OCI-LY1 (cell line): ENCODE results near the gene RFC2.

Source experiments
- H2AFZ ChIP-seq: fragments of 200-600 bp; sonication (generic), shearing (Covaris generic); 2 replicates; pipeline ENCODE4 v1.6.0; 2014; ENCODE audit warnings: antibody characterized with exemption, mild to moderate bottlenecking, low read length
- H3F3A ChIP-seq: fragments of 200-600 bp; sonication (generic), shearing (Covaris generic); 2 replicates; pipeline ENCODE4 v1.6.0; 2014; ENCODE audit warnings: mild to moderate bottlenecking, antibody characterized with exemption, low read length, moderate library complexity; ENCODE audit not compliant: insufficient read depth
- H3K27ac ChIP-seq: fragments of 200-600 bp; sonication (generic); 2 replicates; pipeline ENCODE4 v1.5.1; 2014; ENCODE audit warnings: low read length, mixed run types, mild to moderate bottlenecking, low read depth; ENCODE audit not compliant: poor library complexity, severe bottlenecking
- H3K27me3 ChIP-seq: fragments of 200-600 bp; sonication (generic); 2 replicates; pipeline ENCODE4 v1.6.0; 2014; ENCODE audit warnings: antibody characterized with exemption, mild to moderate bottlenecking, low read length, moderate library complexity; ENCODE audit not compliant: insufficient read depth
- H3K36me3 ChIP-seq: fragments of 200-600 bp; sonication (generic); 2 replicates; pipeline ENCODE4 v1.6.1; 2014; ENCODE audit warnings: mild to moderate bottlenecking, antibody characterized with exemption, low read length, moderate library complexity, mixed read lengths; ENCODE audit not compliant: insufficient read depth
- H3K4me1 ChIP-seq: fragments of 200-600 bp; sonication (generic); 2 replicates; pipeline ENCODE4 v1.5.1; 2014; ENCODE audit warnings: mild to moderate bottlenecking, low read length, moderate library complexity; ENCODE audit not compliant: insufficient read depth, severe bottlenecking
- H3K4me2 ChIP-seq: fragments of 200-600 bp; sonication (generic), shearing (Covaris generic); 2 replicates; pipeline ENCODE4 v1.6.1; 2014; ENCODE audit warnings: low read length
- H3K4me3 ChIP-seq: fragments of 200-600 bp; sonication (generic); 2 replicates; pipeline ENCODE4 v1.5.1; 2014; ENCODE audit warnings: low read length, low read depth, mild to moderate bottlenecking, mixed read lengths; ENCODE audit not compliant: poor library complexity, severe bottlenecking
- H3K79me2 ChIP-seq: fragments of 200-600 bp; shearing (Covaris generic); 2 replicates; pipeline ENCODE4 v1.6.1; 2016; ENCODE audit warnings: mixed run types, low read length, mixed read lengths; ENCODE audit not compliant: insufficient read depth
- H3K9ac ChIP-seq: fragments of 200-600 bp; sonication (generic), shearing (Covaris generic); 2 replicates; pipeline ENCODE4 v1.6.1; 2014; ENCODE audit warnings: mild to moderate bottlenecking, low read length, mixed read lengths
- H3K9me2 ChIP-seq: fragments of 200-600 bp; sonication (generic), shearing (Covaris generic); 2 replicates; pipeline ENCODE4 v1.6.1; 2014; ENCODE audit warnings: low read depth, mild to moderate bottlenecking, low read length, mixed read lengths
- H3K9me3 ChIP-seq: fragments of 200-600 bp; shearing (Covaris generic); 2 replicates; pipeline ENCODE4 v1.6.1; 2014; ENCODE audit warnings: low read length, mixed read lengths
- H4K20me1 ChIP-seq: fragments of 200-600 bp; sonication (generic), shearing (Covaris generic); 2 replicates; pipeline ENCODE4 v1.6.0; 2016; ENCODE audit warnings: mild to moderate bottlenecking, low read length; ENCODE audit not compliant: insufficient read depth
- CTCF ChIP-seq: fragments of 200-600 bp; sonication (generic), shearing (Covaris generic); IDR thresholded peaks from 2 replicates; pipeline ENCODE4 v1.5.1; 2017; ENCODE audit warnings: mild to moderate bottlenecking, antibody characterized with exemption, low read length, moderate library complexity, mixed read lengths
- EZH2 ChIP-seq: fragments of 200-600 bp; sonication (generic), shearing (Covaris generic); IDR thresholded peaks from 2 replicates; pipeline ENCODE4 v1.8.0; 2017; ENCODE audit warnings: borderline replicate concordance, mixed run types, mild to moderate bottlenecking, antibody characterized with exemption, low read length, moderate library complexity, mixed read lengths

The RFC2 gene

GRCh38 chr7:74254129-74254857 is at the start of gene RFC2:
Gene RFC2, minus strand, starts transcription at chr7:74254399. Its CDS starts 16 bp downstream, at chr7:74254383.
- peak within 1 kb of the TSS; percentile 83 for H3K4me3 ChIP-seq
- H2AFZ ChIP-seq = peak within 1 kb of the TSS; percentile 10; the same call in 1 of the 2 replicates
- TF ChIP-seq CTCF (no peak), EZH2 (no peak)
- peaks cover 31% of the 10 kb centered on the region for H3K4me1 ChIP-seq
- no peaks in the 10 kb centered on the region for H3K9me2 ChIP-seq
- H3K27ac ChIP-seq = peak within 1 kb of the TSS; percentile 47
- no peaks in the 10 kb centered on the region for H3F3A ChIP-seq
- H3K9ac ChIP-seq = peak within 1 kb of the TSS; percentile 91
- no peaks in the 10 kb centered on the region for H3K9me3 ChIP-seq
- peak within 1 kb of the TSS; percentile 83 for H3K4me2 ChIP-seq
- peaks cover 14% of the 10 kb centered on the region for H3K79me2 ChIP-seq
- H3K36me3 ChIP-seq = peaks cover 25% of the 10 kb centered on the region
- H4K20me1 ChIP-seq = no peaks in the 10 kb centered on the region
- H3K27me3 ChIP-seq = no peaks in the 10 kb centered on the region

- no peaks in the 10 kb centered on the region for H4K20me1 ChIP-seq
- peaks cover 4% of the 10 kb centered on the region for H3K27me3 ChIP-seq
- no peak overlapping the region for H3K4me3 ChIP-seq
- no peaks in the 10 kb centered on the region for H3K4me1 ChIP-seq
- H3K4me2 ChIP-seq = no peak overlapping the region
- H3K36me3 ChIP-seq = no peaks in the 10 kb centered on the region
- no peaks in the 10 kb centered on the region for H3K9me3 ChIP-seq
- no peak overlapping the region for H3K27ac ChIP-seq
- TF ChIP-seq CTCF (no peak), EZH2 (no peak)
- H3K79me2 ChIP-seq = no peaks in the 10 kb centered on the region
- H3K9me2 ChIP-seq = no peaks in the 10 kb centered on the region
- no peak overlapping the region for H2AFZ ChIP-seq
- no peaks in the 10 kb centered on the region for H3F3A ChIP-seq
- no peak overlapping the region for H3K9ac ChIP-seq
Measured at GRCh38 chr7:74302745-74303221, 48.6 kb upstream of the RFC2 start.

GRCh38 chr7:74300926-74301325 is 46.7 kb upstream of the RFC2 start:
- Histone ChIP-seq H3K36me3 (no peaks in the 10 kb centered on the region), H3K4me3 (no peak overlapping the region), H3K27me3 (peaks cover 11% of the 10 kb centered on the region), H4K20me1 (no peaks in the 10 kb centered on the region), H3K9ac (no peak overlapping the region), H3K4me1 (no peaks in the 10 kb centered on the region), H3K27ac (no peak overlapping the region), H3K4me2 (no peak overlapping the region), H3K9me3 (no peaks in the 10 kb centered on the region; the same call in 1 of the 2 replicates), H3K9me2 (no peaks in the 10 kb centered on the region), H3F3A (no peaks in the 10 kb centered on the region), H3K79me2 (no peaks in the 10 kb centered on the region), H2AFZ (no peak overlapping the region)
- no peak for TF ChIP-seq EZH2
